ENCODE data around the gene SKAP1.

- TF ChIP-seq CTCF (IDR thresholded peaks at IDR 0.05), result no peak
- TF ChIP-seq POLR2A (IDR thresholded peaks at IDR 0.05), result no peak
- no peak for TF ChIP-seq EP300 (IDR thresholded peaks at IDR 0.05)
These were observed 45.9 kb downstream of the SKAP1 start for GRCh38 chr17:48384164-48384563.

Data from ovary (tissue), 3 donors.